ENCODE results near the gene NMRK2.
"Not testable (repeated sequence)": the region's sequence is repeated elsewhere in the genome, so short reads cannot be mapped to it uniquely, and the experiment has no call there.

Gene NMRK2

DNA sequence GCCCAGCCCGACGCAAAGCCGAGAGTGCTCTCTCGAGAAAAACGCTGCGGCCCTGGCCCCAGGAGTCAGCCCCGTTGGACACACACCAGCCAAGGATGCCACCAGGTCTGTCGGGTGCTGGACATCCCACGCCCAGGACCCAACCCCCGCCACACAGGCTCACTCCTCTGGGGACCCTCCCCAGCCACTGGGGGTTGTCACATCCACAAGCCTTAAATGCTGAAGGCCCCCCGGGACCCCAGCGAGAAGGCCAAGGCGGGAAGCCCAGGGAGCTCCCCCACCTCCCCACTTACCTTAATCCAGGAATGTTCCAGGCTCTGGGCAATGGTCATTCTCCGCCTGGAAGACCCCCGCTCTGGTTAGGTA, 26.9 kb downstream of the NMRK2 start:
- no peak overlapping the region for H3K4me3 ChIP-seq (ENCODE audit: low read depth, low read length)
- TF ChIP-seq, protein P1, sequence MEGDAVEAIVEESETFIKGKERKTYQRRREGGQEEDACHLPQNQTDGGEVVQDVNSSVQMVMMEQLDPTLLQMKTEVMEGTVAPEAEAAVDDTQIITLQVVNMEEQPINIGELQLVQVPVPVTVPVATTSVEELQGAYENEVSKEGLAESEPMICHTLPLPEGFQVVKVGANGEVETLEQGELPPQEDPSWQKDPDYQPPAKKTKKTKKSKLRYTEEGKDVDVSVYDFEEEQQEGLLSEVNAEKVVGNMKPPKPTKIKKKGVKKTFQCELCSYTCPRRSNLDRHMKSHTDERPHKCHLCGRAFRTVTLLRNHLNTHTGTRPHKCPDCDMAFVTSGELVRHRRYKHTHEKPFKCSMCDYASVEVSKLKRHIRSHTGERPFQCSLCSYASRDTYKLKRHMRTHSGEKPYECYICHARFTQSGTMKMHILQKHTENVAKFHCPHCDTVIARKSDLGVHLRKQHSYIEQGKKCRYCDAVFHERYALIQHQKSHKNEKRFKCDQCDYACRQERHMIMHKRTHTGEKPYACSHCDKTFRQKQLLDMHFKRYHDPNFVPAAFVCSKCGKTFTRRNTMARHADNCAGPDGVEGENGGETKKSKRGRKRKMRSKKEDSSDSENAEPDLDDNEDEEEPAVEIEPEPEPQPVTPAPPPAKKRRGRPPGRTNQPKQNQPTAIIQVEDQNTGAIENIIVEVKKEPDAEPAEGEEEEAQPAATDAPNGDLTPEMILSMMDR (IDR thresholded peaks at IDR 0.05; ENCODE audit: borderline replicate concordance, insufficient read depth, low read depth, low read length), result no peak

DNA sequence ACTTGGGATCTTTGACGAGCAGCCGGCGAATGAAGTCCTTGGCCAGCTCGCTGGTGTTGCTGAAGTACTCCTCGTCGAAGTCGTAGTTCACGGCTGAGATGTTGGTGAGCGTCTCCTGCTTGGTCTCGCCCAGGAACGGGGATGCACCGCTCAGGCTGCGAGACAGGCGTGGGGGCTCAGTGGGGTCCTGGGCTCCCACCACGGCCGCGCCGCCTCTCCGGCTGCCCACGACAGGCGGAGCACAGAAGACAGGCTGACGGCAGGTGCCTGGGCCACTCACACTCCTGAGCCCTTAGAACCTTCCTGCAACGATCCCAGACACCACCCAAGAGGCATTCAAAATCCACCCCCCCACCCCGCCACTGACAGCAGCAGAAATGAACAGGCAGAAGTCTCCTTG, 28.1 kb downstream of the NMRK2 start:
- TF ChIP-seq, protein P1 (IDR thresholded peaks at IDR 0.05; ENCODE audit: borderline replicate concordance, insufficient read depth, low read depth, low read length), result no peak
- H3K4me3 ChIP-seq (ENCODE audit: low read depth, low read length), result no peak overlapping the region

DNA sequence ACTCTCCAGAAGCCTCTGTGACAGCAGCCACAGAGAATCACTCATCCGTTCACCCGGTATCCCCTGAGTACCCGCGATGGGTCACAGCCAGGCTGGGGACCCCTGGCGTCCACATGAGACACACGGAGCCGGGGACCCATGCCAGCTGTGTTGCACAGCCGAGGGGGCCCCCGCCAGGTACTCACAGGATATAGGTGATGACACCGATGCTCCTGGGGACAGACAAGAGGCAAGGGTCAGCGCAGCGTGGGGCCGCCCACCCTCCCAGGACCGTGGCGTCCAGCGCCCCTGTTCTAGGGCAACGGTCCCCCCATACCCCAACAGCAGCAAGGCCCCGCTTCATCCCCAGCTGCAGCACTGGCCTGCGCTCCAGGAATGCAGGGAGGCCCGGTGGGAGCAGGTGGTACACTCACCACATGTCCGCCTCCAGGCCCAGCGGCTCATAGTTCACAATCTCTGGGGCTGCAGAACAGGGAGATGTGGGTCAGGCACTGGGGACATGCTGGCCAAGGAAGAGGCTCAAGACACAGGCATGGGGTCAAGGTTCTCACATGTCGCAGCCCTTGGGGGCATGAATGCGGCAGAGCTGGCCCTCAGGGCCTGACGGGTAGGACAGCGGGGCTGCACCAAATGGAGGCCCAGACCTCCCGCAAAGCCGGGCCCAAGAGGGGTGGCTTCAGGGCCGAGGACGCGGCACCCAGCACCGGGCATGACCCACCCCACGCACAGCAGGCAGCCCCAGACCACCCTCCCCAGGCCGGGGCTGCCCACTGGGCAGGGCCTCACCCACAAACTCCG, 30.8 kb downstream of the NMRK2 start:
- H3K4me3 ChIP-seq (ENCODE audit: low read depth, low read length), result no peak overlapping the region
- TF ChIP-seq, protein P1 (IDR thresholded peaks at IDR 0.05; ENCODE audit: borderline replicate concordance, insufficient read depth, low read depth, low read length), result no peak

DNA sequence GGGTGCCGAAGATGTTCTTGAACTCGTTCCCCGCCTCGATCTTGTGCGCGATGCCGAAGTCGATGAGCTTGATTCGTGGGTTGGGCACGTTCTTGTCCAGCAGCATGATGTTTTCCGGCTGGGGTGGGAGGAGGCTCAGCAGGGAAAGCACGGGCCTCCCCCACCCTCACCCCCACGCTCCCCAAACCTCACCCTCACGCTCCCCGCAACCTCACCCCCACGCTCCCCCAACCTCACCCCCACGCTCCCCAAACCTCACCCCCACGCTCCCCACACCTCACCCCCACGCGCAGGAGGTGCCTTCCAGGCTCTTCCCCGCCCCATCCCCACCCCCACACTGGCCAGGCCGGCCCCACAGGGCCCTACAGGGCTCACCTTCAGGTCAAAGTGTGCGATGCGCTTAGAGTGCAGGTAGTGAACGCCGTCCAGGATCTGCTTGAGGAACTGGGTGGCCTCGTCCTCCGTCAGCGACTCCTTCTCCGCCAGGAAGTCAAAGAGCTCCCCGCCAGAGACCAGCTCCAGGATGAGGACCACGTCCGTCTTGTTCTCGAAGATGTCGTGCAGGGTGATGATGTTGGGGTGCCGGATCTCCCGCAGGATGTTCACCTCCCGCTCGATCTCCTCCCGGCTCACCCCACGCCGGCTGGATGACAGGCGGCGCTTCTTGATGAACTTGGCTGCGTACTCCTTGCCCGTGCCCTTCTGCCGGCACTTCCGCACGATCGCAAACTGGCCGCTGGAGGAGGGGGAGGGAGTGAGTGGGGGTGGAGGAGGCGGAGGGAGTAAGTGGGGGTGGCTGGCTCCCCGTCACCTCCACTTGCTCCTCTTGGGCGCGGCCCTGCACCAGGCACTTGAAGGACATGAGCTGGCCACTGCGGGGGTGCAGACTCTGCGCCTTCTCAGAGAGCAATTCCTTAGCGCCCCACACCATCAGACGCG, 31.7 kb downstream of the NMRK2 start:
- TF ChIP-seq, protein P1 (IDR thresholded peaks at IDR 0.05; ENCODE audit: borderline replicate concordance, insufficient read depth, low read depth, low read length), result no peak
- H3K4me3 ChIP-seq (ENCODE audit: low read depth, low read length), result no peak overlapping the region

DNA sequence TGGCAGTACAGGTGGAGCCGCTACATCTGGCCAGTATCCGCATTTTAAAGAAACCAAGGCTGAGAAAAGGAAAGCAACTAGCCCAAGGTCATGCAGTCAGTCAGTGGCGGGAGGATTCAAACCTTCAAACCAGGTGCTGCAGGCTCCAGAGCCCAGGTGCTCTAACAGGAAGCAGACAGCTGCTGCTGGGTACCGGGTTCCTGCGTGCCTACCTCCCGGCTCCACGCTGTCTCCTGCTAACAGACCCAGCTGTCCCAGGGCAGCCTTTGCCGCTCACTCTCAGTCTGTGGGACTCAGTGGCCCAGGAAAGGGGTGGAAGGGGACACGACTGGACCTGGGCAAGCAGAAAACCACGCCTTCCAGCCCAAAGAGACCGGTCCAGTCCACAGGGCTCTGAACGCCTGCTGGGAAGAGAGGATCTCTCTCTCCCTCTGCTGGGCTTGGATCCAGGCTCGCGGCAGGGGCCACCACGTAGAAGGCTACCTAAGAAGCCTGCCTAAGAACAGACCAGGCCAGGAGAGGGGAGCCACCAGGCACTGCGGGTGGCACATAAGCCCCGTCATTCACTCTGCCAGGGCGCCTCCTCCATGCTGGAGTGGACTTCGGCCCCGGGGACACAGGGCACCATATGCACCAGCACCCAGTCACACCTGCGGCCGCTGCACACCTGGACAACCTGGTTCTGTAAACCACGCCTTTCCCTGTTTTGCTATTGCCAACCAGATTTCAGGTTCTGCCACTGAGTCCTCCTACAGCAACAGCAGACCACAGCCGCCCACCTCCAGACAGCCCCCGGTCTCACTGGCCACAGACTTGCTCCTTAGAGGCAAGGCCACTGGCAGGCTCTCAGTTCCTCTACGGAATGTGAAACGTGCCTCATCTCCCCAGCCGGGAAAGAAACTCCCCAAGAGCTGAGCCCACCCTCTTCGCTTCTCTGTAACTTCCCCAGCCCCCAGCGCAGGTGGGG, 33.5 kb downstream of the NMRK2 start:
- TF ChIP-seq, protein P1 (IDR thresholded peaks at IDR 0.05; ENCODE audit: borderline replicate concordance, insufficient read depth, low read depth, low read length), result no peak

DNA sequence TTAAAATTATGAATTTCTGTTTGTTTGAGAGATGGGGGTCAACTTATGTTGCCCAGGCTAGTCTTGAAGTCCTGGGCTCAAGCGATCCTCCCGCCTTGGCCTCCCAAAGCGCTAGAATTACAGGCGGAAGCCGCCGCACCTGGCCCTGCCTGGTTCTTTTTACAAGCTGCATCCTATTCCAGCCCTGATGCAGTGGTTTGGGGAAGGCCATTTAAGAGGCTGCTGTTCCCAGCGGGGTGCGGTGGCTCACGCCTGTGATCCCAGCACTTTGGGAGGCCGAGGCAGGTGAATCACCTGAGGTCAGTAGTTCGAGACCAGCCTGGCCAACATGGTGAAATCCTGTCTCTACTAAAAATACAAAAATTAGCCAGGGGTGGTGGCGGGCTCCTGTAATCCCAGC, 35.1 kb downstream of the NMRK2 start:
- not testable (repeated sequence) for H3K4me3 ChIP-seq (ENCODE audit: low read depth, low read length)

More for the DNA sequence above, 33.5 kb downstream of the NMRK2 start:
- no peak overlapping the region for H3K4me3 ChIP-seq (ENCODE audit: low read depth, low read length)

Data from GM12875 (cell line).